ENCODE results near the gene TMEM238. TPM values are rescaled to one million over a fixed set of nuclear protein-coding genes. Genes with fewer than 3 reads are reported as not detected.

TMEM238 gene
- total RNA-seq, 1 donor from 2014 or later, result 0.40 TPM

GRCh38 chr19:55358943-55359908 is 24.9 kb downstream of the TMEM238 start:
- DNase-seq (ENCODE audit: low read depth in 2 of 2), result peak; percentile 36 to 66

- DNase-seq (ENCODE audit: low read depth in 2 of 2), result no peak
Measured at GRCh38 chr19:55358493-55358892, 25.6 kb downstream of the TMEM238 start.

- DNase-seq (ENCODE audit: low read depth in 2 of 2), result peak in 1 of 2 donors; percentile 22
Measured at GRCh38 chr19:55355213-55355821, 28.8 kb downstream of the TMEM238 start.

GRCh38 chr19:55354698-55355212 is 29.3 kb downstream of the TMEM238 start, which contains the start of gene COX6B2:
Gene COX6B2 (minus strand): TSS chr19:55354719. CDS start chr19:55354521, 198 bp downstream.
- DNase-seq (ENCODE audit: low read depth in 2 of 2), result no peak

- peak; percentile 45 to 56 for DNase-seq (ENCODE audit: low read depth in 2 of 2)
Measured at GRCh38 chr19:55353803-55354697, 30.0 kb downstream of the TMEM238 start.

GRCh38 chr19:55353356-55353802 is 30.7 kb downstream of the TMEM238 start:
- DNase-seq (ENCODE audit: low read depth in 2 of 2), result no peak

GRCh38 chr19:55352549-55353145 is 31.4 kb downstream of the TMEM238 start:
- DNase-seq (ENCODE audit: low read depth in 2 of 2), result no peak

- DNase-seq (ENCODE audit: low read depth in 2 of 2), result no peak
Measured at GRCh38 chr19:55352040-55352439, 32.1 kb downstream of the TMEM238 start.

GRCh38 chr19:55350620-55351315 is 33.3 kb downstream of the TMEM238 start:
- DNase-seq (ENCODE audit: low read depth in 2 of 2), result no peak

- DNase-seq (ENCODE audit: low read depth in 2 of 2), result no peak
Measured at GRCh38 chr19:55348317-55349034, 35.6 kb downstream of the TMEM238 start.

- DNase-seq (ENCODE audit: low read depth in 2 of 2), result no peak
Measured at GRCh38 chr19:55347442-55348009, 36.6 kb downstream of the TMEM238 start.

- no peak for DNase-seq (ENCODE audit: low read depth in 2 of 2)
Measured at GRCh38 chr19:55346725-55347441, 37.2 kb downstream of the TMEM238 start.

- DNase-seq (ENCODE audit: low read depth in 2 of 2), result peak in 1 of 2 donors; percentile 58
Measured at GRCh38 chr19:55345818-55346724, 38.0 kb downstream of the TMEM238 start.

- DNase-seq (ENCODE audit: low read depth in 2 of 2), result no peak
Measured at GRCh38 chr19:55345101-55345817, 38.8 kb downstream of the TMEM238 start.

- no peak for DNase-seq (ENCODE audit: low read depth in 2 of 2)
Measured at GRCh38 chr19:55344444-55344843, 39.6 kb downstream of the TMEM238 start.

GRCh38 chr19:55341595-55342531 is 42.2 kb downstream of the TMEM238 start:
- DNase-seq (ENCODE audit: low read depth in 2 of 2), result no peak

Data from lung microvascular endothelial cell (primary cell).